ENCODE data around the gene SNX19.

The SNX19 gene

DNA sequence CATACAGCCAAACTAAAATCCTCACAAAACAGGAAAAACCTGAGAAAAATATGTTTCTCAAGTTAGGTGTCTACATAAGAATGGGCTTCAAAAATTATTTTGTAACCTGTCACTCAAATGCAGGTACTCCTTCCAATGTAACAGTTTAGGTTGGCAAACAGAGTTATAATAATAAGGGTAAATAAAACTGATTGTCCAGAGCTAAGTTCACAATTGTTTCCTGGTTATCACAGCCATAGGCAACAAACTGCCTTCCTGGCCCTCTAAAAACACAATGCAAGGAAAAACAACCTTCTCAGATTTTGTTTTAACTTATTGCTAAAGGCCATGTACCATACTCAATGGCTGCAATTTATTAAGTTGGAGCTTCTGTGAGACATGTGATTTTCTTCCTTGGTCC is 36.4 kb downstream of the SNX19 start:
- H3K79me2 ChIP-seq (ENCODE audit: insufficient read depth, low read length) = no peaks in the 10 kb centered on the region
- no peak overlapping the region for H3K27ac ChIP-seq (ENCODE audit: low read depth, low read length, poor library complexity, severe bottlenecking)
- H3K4me2 ChIP-seq (ENCODE audit: low read length) = no peak overlapping the region
- no peak overlapping the region for H2AFZ ChIP-seq (ENCODE audit: low read length)
- TF ChIP-seq EZH2 (IDR thresholded peaks at IDR 0.05; ENCODE audit: borderline replicate concordance, low read length) = no peak
- TF ChIP-seq, protein P1, sequence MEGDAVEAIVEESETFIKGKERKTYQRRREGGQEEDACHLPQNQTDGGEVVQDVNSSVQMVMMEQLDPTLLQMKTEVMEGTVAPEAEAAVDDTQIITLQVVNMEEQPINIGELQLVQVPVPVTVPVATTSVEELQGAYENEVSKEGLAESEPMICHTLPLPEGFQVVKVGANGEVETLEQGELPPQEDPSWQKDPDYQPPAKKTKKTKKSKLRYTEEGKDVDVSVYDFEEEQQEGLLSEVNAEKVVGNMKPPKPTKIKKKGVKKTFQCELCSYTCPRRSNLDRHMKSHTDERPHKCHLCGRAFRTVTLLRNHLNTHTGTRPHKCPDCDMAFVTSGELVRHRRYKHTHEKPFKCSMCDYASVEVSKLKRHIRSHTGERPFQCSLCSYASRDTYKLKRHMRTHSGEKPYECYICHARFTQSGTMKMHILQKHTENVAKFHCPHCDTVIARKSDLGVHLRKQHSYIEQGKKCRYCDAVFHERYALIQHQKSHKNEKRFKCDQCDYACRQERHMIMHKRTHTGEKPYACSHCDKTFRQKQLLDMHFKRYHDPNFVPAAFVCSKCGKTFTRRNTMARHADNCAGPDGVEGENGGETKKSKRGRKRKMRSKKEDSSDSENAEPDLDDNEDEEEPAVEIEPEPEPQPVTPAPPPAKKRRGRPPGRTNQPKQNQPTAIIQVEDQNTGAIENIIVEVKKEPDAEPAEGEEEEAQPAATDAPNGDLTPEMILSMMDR (IDR thresholded peaks at IDR 0.05; ENCODE audit: low read length) = no peak
- H3K4me1 ChIP-seq (ENCODE audit: insufficient read depth, low read length, severe bottlenecking) = no peaks in the 10 kb centered on the region
- H3K36me3 ChIP-seq (ENCODE audit: insufficient read depth, low read length) = peaks cover 66% of the 10 kb centered on the region; the same call in 1 of the 2 replicates
- no peaks in the 10 kb centered on the region for H4K20me1 ChIP-seq (ENCODE audit: insufficient read depth, low read length)
- no peaks in the 10 kb centered on the region for H3K9me2 ChIP-seq (ENCODE audit: low read depth, low read length)
- H3K4me3 ChIP-seq (ENCODE audit: low read depth, low read length, poor library complexity, severe bottlenecking) = no peak overlapping the region
- no peaks in the 10 kb centered on the region for H3K9me3 ChIP-seq (ENCODE audit: low read length)
- H3K27me3 ChIP-seq (ENCODE audit: insufficient read depth, low read length) = no peaks in the 10 kb centered on the region
- no peak overlapping the region for H3K9ac ChIP-seq (ENCODE audit: low read length)
- H3F3A ChIP-seq (ENCODE audit: insufficient read depth, low read length) = no peaks in the 10 kb centered on the region

DNA sequence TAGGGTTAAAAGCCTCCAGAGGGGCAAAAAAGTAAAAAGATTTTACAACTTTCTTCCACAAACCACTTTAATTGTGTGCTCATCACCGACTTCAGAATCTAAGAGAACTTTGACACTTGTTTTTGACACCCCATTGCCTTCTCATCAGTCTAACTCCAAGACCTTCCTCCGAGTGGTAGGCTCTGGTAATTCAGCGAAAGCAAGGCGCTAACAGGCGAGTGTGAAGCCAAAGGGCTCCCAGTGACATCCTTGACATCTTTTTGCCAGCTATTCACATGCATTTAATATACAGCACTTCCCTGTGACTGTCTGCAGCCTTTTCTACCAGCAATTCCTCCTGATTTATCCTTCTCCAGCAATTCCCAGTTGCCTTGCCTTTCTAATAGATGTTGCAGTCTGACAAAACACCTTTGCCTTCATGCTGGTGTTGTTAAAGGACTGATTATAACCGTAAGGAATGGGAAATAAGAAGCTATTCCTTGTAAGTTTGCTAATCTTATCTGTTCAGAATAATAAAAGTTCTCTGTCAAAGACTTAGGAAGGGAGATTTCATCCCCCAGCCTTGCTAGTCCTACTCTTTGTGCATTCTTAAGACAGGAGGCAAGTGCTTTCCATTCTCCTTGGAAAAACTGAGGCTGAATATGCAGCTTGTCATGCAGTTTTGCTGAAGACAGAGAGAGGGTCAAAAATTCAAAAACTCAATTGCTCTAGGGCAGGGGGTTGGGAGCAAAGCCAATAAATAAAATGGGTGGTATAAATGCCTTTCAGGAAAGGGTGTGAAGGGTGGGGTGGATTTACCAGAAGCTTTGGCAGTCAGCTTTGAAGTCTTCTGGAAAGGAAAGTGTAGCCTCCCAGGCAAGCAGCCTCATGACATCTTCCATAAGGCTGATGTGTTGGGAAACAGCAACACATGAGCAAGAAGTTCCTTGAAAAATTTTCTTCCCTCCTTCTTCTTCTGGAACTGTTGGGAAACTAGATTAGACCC is 39.1 kb downstream of the SNX19 start:
- Histone ChIP-seq H3K36me3 (ENCODE audit: insufficient read depth, low read length) (peaks cover 55% of the 10 kb centered on the region; the same call in 1 of the 2 replicates), H4K20me1 (ENCODE audit: insufficient read depth, low read length) (no peaks in the 10 kb centered on the region), H3K27me3 (ENCODE audit: insufficient read depth, low read length) (no peaks in the 10 kb centered on the region), H3K4me3 (ENCODE audit: low read depth, low read length, poor library complexity, severe bottlenecking) (no peak overlapping the region), H2AFZ (ENCODE audit: low read length) (no peak overlapping the region), H3K4me2 (ENCODE audit: low read length) (no peak overlapping the region), H3K27ac (ENCODE audit: low read depth, low read length, poor library complexity, severe bottlenecking) (no peak overlapping the region), H3K9me2 (ENCODE audit: low read depth, low read length) (no peaks in the 10 kb centered on the region), H3K4me1 (ENCODE audit: insufficient read depth, low read length, severe bottlenecking) (no peaks in the 10 kb centered on the region), H3K79me2 (ENCODE audit: insufficient read depth, low read length) (no peaks in the 10 kb centered on the region), H3K9ac (ENCODE audit: low read length) (no peak overlapping the region), H3F3A (ENCODE audit: insufficient read depth, low read length) (no peaks in the 10 kb centered on the region), H3K9me3 (ENCODE audit: low read length) (no peaks in the 10 kb centered on the region)
- TF ChIP-seq, protein P1 (IDR thresholded peaks at IDR 0.05; ENCODE audit: low read length) = no peak
- no peak for TF ChIP-seq EZH2 (IDR thresholded peaks at IDR 0.05; ENCODE audit: borderline replicate concordance, low read length)

DNA sequence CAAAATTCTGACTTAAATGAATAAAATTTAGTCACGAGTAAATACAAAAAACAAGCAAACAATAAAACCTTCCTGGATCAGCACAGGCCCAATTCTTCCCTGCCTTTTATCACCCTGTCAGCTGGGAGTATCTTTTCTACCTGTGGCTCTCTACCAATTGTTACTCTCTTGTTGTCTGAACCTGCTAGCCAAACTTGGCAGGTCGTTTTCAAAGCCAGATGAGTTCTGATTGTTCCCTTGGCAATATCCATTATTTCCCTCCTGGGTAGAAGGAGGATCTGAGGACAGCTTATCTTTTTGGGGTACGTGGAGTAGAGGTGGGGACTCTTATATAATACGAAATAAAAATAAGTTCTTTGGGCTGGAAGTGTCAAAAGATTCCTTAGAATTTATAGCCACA is 40.2 kb downstream of the SNX19 start:
- no peak overlapping the region for H3K4me3 ChIP-seq (ENCODE audit: low read depth, low read length, poor library complexity, severe bottlenecking)
- no peak overlapping the region for H2AFZ ChIP-seq (ENCODE audit: low read length)
- no peaks in the 10 kb centered on the region for H3K79me2 ChIP-seq (ENCODE audit: insufficient read depth, low read length)
- H3K27me3 ChIP-seq (ENCODE audit: insufficient read depth, low read length) = no peaks in the 10 kb centered on the region
- H3K9me3 ChIP-seq (ENCODE audit: low read length) = no peaks in the 10 kb centered on the region
- H3K9me2 ChIP-seq (ENCODE audit: low read depth, low read length) = no peaks in the 10 kb centered on the region
- no peaks in the 10 kb centered on the region for H3F3A ChIP-seq (ENCODE audit: insufficient read depth, low read length)
- H3K4me1 ChIP-seq (ENCODE audit: insufficient read depth, low read length, severe bottlenecking) = no peaks in the 10 kb centered on the region
- no peaks in the 10 kb centered on the region for H4K20me1 ChIP-seq (ENCODE audit: insufficient read depth, low read length)
- no peak for TF ChIP-seq EZH2 (IDR thresholded peaks at IDR 0.05; ENCODE audit: borderline replicate concordance, low read length)
- TF ChIP-seq, protein P1 (IDR thresholded peaks at IDR 0.05; ENCODE audit: low read length) = no peak
- H3K36me3 ChIP-seq (ENCODE audit: insufficient read depth, low read length) = peaks cover 45% of the 10 kb centered on the region; the same call in 1 of the 2 replicates
- H3K27ac ChIP-seq (ENCODE audit: low read depth, low read length, poor library complexity, severe bottlenecking) = no peak overlapping the region
- no peak overlapping the region for H3K9ac ChIP-seq (ENCODE audit: low read length)
- H3K4me2 ChIP-seq (ENCODE audit: low read length) = no peak overlapping the region

Data from OCI-LY1 (cell line).